ENCODE results near the gene PRPF39.
"Not testable (repeated sequence)": the region's sequence is repeated elsewhere in the genome, so short reads cannot be mapped to it uniquely, and the experiment has no call there.

Gene PRPF39, protein sequence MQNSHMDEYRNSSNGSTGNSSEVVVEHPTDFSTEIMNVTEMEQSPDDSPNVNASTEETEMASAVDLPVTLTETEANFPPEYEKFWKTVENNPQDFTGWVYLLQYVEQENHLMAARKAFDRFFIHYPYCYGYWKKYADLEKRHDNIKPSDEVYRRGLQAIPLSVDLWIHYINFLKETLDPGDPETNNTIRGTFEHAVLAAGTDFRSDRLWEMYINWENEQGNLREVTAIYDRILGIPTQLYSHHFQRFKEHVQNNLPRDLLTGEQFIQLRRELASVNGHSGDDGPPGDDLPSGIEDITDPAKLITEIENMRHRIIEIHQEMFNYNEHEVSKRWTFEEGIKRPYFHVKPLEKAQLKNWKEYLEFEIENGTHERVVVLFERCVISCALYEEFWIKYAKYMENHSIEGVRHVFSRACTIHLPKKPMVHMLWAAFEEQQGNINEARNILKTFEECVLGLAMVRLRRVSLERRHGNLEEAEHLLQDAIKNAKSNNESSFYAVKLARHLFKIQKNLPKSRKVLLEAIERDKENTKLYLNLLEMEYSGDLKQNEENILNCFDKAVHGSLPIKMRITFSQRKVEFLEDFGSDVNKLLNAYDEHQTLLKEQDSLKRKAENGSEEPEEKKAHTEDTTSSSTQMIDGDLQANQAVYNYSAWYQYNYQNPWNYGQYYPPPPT

DNA sequence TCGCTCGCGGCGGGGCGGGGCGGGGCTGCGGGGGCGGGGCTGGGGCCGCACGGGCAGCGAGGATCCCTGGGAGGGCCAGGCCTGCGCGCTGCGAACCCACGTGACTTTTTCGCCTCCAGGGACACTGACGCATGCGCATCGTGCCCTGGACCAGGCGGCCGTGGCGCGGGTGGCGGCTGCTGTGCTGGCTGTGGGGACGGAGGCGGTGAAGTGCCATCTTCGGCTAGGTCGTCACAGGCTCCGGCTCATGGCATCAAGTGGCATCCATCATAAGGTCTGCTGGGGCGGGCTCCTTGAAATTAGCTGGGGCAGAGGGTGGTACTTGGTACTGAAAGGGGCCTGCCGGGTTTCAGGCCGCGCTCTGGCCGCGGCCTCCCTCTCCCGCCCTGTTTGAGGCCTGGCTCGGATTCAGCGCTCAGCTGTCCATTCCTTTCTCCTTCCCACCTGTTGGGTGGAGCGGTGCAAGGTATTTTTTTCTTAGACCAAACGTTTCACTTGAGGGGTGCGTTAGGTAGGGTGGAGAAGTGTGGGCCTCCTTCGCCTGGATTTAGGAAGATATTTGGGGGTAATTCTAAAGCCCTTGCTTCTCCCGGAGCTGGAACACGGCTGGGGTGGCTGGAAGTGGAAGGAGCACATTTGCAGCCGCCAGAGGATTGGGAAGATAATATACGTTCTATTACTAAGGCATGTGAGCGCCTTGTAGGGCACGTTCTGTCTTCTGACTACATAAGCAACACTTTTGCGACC lies at the start of gene PRPF39:
PRPF39 (plus strand) TSS at position 141 of the 747 bp plus-strand sequence. CDS start 11,124 bp downstream, outside the sequence.
- DNase-seq, result peak; percentile 94

DNA sequence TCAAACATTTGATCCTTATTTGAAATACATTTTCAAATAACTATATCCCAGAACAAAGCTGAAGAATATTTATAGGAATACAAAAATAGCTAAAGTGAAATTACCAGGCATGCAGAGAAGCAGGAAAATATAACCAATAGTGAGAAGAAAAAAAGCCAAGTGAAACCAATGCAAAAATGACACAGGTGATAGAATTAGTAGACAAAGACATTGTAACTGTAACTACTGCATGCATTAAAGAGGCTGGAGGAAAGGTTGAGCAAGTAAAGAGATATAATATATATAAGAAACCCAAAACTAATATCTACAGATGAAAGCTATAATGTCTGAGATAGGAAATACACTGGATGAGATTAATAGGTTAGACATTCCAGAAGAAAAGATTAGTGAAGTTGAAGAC lies 49.2 kb upstream of the PRPF39 start:
- no peak for DNase-seq

DNA sequence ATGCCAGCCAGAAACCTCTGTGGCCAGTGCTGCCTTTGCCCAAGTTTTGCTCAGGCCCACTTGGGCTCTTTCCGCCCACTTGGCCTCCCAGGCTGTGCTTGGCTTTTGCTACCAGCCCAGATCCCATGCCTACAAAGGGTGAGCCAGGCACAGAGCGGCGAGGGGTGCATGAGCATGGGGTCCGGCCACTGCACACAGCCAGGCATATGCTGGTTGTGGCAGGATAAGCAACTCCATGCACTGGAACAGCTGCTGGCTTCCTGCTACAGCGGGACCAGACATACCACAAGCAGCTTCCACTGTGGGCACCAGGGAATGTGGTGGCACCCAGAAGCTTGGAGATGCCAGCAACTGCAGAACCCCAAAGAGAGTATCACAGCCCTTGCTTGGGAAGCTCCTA lies 45.7 kb upstream of the PRPF39 start:
- DNase-seq, result no peak

DNA sequence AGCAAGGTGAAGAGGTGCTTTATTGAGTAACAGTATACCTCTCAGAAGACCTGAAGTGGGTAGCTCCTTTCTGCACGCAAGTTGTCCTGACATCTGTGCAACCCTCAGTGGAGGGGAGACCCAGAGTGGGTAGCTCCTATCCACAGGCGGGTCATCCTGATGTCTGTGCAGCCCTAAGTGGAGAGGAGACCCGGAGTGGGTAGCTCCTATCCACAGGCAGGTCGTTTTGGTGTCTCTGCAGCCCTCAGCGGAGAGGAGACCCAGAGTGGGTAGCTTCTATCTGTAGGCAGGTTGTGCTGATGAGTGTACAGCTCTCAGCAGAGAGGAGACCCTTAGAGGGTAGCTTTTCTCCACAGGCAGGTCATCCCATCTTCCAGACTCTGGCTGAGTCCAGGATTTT lies 45.1 kb upstream of the PRPF39 start:
- DNase-seq, result no peak

DNA sequence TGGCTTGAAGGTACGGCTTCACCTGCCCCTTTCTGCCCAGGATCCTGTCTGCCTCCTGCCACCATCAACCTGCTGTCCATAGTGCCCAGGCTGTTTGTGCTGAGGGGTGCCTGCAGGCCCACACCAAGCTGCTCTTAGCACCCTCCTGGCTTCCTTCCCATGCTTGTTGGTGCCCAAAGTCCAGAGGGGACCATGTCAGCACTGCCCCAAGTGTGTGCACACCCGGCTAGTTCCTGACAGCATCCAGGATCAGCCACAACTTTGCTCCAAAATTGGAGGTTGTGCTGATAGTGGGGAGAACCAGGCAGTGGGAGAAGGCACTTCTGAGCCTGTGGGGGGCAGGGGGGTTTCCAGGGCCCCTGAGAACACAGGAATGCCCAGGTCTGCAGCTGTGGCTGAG lies 44.5 kb upstream of the PRPF39 start:
- DNase-seq, result no peak

DNA sequence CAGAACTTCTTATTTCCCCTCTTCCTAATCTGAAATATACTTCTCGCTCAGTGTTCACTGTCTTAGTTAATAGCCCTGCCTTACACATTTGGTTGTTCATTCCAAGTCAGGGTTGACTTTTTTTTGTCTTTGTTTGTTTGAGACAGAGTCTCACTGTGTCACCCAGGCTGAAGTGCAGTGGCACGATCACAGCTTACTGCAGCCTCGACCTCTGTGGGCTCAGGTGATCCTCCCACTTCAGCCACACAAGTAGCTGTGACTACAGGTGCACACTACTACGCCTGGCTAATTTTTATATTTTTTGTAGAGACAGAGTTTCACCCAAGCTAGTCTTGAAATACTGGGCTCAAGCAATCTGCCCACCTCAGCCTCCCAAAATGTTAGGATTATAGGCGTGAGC lies 42.3 kb upstream of the PRPF39 start:
- DNase-seq, result no peak

DNA sequence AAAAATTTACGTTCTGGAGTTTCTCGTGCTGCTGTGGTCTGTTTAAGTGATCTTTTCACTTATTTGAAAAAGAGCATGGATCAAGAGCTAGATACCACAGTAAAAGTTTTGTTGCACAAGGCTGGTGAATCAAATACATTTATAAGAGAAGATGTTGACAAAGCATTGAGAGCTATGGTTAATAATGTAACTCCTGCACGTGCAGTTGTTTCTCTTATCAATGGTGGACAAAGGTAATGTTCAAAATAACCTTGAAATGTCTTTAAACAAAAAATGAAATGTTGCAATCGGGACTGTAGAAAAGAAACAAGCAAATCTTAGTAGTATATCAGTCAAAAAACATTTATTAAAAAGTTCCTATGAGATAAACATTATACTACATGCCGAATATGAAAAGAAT lies 39.3 kb upstream of the PRPF39 start:
- no peak for DNase-seq

DNA sequence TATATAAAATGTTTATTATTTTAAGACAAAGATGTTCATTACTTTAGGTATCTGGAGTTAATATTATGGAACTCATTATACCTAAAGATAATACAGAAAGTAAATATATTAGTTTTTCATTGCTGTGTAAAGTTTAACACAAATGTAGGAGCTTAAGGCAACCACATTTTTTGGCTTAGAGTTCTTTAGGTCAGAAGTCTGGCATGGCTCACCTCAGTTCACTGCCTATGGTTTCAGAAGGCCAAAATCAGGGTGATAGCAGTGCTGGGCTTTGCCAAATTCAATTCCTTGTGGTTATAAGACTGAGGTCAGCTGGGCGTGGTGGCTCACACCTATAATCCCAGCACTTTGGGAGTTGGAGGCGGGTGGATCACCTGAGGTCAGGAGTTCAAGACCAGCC lies 35.5 kb upstream of the PRPF39 start:
- DNase-seq, result no peak

DNA sequence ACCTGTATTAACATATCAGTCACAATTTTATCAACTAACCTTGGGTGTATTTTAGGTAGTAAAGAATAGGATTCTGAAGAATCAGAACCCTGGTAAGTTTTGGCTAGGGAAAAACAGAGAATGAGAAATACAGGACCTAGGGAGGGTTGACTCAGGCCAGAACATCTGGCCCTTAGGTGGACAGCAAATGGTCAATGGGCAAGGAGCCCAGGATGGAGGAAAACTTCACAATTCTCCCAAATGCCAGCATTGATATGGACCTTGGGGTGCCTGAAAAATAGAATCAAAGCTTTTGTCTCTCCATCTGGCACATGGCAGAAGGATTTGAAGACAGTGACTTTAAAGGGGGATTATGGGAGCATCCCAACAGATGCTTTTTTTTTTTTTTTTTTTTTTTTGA lies 32.7 kb upstream of the PRPF39 start:
- DNase-seq, result no peak

DNA sequence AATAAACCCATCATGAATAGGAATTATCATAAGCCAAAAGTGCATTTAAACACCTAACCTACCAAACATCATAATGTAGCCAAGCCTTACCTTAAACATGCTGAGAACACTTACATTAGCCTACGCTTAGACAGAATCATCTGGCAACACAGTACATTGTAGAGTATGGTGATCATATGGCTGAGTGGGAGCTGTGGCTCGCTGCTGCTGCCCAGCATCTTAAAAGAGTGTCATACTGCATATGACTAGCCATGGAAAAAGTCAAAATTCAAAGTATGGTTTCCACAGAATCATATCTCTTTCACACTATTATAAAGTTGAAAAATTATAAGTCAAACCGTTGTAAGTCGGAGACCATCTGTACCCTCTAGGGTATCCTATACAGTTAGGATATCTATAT lies 32.0 kb upstream of the PRPF39 start:
- no peak for DNase-seq

DNA sequence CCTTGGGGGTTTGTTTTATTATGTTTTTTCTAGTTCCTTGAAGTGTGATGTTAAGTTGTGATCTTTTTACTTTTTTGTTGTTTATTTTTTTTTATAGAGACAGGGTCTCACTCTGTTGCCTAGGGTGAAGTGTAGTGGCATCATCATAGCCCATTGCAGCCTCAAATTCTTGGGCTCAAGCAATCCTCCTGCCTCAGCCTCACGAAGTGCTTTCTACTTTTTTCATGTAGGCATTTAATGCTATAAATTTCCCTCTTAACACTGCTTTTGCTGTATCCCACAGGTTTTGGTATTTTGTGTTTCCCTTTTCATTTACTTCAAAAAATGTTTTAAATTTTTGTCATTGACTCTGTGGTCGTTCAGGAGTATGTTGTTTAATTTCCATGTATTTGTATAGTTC lies 26.6 kb upstream of the PRPF39 start:
- DNase-seq, result no peak

DNA sequence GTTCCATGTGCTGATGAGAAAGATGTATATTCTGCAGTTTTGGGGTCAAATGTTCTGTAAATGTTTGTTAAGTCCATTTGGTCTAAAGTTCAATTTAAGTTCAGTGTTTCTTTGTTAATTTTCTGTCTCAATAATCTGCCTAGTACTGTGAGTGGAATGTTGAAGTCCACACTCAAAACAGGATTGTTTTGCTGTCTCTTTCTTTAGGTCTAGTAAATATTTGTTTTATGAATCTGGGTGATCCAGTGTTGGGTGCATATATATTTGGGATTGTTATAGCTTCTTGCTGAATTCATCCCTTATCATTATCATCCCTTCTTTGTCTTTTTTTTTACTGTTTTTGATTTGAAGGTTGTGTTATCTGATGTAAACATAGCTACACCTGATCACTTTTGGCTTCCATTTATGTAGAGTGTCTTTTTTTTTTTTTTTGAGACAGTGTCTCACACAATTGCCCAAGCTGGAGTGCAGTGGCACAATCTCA lies 26.0 kb upstream of the PRPF39 start:
- DNase-seq, result no peak

DNA sequence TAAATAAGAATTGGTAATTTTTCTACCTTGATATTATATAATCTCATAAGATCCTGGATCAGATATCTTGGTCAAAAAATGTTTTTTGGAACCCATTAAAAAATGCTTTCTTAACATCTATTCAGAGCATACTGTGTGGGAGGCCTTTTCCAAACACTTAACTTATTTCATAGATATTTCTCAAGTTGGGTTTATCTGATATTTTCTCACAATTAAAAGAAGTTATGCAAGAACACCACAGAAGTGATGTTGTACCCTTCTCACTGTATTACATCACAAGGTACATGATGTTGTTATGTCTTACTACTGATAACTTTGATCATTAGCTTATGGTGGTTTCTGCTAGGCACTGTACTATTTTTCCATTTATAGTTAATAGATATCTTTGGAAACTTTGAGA lies 23.4 kb upstream of the PRPF39 start:
- no peak for DNase-seq

DNA sequence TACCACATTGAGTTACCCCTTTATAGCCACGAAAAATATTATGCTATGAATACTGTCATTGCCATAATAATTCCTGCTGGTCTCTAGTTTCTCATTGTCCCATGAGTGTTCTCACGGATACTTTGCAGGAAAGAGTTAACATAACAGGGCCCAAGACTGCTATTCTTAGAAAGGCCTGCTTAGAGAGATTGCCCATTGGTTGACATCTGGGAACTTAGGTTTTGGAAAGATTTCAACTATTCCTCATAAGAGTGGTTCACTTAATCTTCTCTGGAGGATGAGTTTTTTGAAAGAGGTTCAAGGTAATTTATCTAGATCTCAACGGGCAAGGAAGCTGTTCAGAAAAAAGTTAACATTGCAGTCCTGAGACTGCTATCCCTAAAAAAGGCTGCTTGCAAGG lies 18.4 kb upstream of the PRPF39 start:
- DNase-seq, result no peak

DNA sequence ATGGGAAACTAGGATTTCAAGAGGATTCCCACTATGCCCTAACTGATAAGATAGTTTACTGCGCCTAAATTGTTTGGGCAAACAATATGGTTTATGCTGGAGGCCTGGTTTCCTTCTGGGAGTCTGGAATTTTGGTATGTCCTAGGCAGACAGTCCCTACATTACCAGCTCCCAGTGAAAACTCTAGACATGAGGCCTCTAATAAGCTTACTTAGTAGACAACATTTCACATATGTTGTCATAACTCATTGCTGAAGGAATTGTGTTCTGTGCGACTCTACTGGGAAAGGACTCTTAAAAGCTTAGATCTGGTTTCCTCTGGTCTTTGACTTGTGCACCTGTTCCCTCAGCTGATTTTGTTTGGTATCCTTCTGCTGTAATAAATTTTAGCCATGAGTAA lies 18.0 kb upstream of the PRPF39 start:
- no peak for DNase-seq

DNA sequence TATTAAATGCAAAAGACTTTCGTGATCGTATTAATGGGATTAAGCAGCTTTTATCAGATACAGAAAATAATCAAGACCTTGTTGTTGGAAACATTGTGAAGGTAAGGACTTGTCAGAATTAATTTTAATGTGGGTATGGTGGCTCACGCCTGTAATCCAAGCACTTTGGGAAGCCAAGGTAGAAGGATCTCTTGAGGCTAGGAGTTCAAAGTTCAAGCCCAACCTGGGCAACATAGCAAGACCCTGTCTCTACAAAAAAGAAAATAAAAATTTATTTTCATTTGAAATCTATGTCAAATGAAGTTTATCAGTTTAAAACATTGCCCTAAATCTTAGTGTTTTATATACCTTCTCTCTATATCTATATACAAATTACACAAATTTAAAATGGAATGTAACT lies 17.2 kb upstream of the PRPF39 start:
- DNase-seq, result no peak

DNA sequence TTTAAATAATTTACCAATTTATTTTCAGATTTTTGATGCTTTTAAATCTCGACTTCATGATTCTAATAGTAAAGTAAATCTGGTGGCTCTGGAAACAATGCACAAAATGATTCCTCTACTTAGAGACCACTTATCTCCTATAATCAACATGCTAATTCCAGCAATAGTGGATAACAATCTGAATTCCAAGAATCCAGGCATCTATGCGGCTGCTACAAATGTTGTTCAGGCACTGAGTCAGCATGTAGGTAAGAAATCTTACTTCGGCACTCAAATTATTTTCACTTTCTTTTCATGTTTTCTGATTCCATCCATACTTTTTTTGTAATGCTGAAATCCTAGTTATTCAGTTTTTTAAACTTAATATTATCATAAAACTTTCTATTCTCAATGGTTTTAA lies 15.5 kb upstream of the PRPF39 start:
- DNase-seq, result no peak

DNA sequence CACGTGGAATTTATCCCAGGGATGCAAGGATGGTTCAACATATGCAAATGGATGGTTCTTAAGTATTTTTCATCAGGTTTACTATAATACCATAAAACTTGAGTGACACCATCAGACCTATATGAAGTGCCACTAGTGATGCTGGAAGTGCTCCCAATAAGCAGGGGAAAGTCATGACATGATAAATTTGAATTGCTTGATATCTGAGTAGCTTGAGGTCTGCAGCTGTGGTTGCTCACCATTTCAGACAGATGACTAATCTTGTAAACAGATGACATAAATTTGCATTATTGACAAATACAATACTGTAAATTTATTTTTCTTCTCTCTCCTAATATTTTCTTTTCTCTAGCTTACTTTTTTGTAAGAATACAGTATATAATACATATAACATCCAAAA lies 13.7 kb upstream of the PRPF39 start:
- no peak for DNase-seq

DNA sequence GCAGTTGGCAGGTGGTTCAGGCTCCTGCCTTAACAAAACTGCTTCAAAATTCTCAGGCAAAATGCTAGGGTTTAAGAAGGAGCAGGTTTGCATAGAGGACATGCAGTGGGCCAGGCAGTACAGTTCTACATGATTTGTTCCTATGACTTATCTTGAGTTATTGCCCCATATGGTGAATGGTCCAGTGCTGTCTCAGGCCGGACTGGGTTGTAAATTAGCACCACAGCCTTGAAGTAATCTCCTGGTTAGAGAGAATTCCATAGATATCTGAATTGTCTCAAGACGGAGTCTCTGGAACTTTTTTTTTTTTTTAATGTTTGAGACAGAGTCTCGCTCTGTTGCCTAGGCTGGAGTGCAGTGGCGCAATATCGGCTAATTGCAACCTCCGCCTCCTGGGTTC lies 11.8 kb upstream of the PRPF39 start:
- no peak for DNase-seq

DNA sequence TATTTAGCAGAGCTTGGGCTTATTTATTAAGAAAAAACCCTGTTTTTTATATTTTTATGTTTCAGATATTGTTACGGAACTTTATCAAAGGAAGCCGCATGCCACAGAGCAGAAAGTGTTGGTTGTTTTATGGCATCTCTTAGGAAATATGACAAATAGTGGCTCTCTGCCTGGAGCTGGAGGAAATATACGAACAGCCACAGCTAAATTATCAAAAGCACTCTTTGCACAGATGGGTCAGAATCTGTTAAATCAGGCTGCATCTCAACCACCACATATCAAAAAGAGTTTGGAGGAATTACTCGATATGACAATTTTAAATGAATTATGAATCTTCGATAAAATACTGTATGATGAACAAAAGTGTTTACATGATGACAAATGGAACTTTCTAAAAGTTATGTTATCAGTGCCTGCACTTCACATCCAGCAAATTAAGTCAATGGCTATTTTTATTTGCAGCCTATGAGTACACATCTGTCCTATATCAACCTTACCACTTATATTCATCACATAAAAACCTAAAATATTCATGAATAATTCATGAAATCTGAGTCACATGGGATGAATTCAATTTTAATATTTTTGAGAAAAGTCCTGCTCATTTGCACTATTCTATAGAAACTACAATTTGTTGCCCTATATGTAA lies 10.6 kb upstream of the PRPF39 start:
- DNase-seq, result no peak

DNA sequence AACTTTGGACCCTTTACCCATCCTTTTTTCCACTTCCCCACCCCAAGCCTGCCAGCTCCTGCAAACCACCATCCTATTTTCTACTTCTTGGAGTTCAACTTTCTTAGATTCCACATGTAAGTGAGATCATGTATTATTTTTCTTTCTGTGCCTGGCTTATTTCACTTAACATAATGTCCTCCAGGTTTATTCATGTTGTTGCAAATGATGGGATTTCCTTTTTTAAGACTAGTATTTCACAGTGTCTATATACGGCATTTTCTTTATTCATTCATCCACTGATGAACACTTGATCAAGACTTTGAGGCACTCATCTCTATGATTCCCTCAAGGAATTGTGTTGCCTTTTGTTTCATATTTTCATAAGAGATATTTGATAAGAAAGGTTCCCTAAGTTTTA lies 5.6 kb upstream of the PRPF39 start:
- DNase-seq, result no peak

DNA sequence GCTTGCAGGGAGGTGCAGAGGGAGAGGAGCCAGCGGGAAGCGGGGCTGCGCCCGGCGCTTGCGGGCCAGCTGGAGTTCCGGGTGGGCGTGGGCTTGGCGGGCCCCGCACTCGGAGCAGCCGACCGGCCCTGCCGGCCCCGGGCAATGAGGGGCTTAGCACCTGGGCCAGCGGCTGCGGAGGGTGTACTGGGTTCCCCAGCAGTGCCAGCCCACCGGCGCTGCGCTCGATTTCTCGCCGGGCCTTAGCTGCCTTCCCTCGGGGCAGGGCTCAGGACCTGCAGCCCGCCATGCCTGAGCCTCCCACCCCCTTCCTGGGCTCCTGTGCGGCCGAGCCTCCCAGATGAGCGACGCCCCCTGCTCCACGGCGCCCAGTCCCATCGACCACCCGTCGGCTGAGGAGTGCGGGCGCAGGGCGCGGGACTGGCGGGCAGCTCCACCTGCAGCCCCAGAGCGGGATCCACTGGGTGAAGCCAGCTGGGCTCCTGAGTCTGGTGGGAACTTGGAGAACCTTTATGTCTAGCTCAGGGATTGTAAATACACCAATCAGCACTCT lies 3.4 kb upstream of the PRPF39 start:
- DNase-seq, result not testable (repeated sequence)

DNA sequence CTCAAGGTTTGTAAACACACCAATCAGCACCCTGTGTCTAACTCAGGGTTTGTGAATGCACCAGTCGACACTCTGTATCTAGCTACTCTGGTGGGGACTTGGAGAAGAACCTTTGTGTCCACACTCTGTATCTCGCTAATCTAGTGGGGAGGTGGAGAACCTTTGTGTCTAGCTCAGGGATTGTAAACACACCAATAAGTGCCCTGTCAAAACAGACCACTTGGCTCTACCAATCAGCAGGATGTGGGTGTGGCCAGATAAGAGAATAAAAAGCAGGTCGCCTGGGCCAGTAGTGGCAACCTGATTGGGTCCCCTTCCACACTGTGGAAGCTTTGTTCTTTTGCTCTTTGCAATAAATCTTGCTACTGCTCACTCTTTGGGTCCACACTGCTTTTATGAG lies 2.8 kb upstream of the PRPF39 start:
- not testable (repeated sequence) for DNase-seq

All from stimulated activated CD4-positive, alpha-beta T cell treated with anti-CD3 and anti-CD28 coated beads, Interleukin-2, amount 100 ng/mL, for 48 hours (primary cell).